ENCODE measurements around the gene ELAC1.

DNA sequence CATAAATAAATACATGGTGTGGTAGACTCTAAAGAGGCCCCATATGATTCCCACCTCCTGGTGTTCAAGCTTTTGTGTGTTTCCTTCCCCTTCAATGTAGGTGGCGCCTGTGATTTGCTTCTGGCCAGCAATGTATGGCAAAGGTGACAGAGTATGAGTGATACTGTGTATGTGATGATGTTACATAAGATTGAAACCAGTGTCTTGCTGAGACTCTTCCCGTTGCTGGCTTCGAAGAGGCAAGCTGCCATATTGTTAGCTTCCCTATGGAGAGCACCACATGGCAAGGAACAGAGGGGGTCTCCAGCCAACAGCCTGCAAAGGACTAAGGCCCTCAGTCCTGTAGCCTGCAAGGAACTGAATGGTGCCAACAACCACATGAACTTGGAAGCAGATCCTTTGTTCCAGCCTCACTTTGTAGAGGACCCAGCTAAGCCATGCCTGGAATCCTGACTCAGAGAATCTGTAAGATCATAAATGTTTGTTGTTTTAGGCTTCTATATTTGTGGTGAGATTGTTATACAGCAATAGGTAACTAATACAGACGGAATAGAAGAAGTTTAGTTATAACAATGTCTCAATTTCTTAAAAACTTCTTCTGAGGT is 60.5 kb downstream of the ELAC1 start:
- no peak for TF ChIP-seq TCF12 (IDR thresholded peaks at IDR 0.05; ENCODE audit: low read depth)
- TF ChIP-seq EP300 (IDR thresholded peaks at IDR 0.05; ENCODE audit: borderline replicate concordance) = no peak
- no peak for TF ChIP-seq RAD21 (IDR thresholded peaks at IDR 0.05; ENCODE audit: low read depth)
- no peak for TF ChIP-seq CEBPB (IDR thresholded peaks at IDR 0.05)
- TF ChIP-seq, protein P1, sequence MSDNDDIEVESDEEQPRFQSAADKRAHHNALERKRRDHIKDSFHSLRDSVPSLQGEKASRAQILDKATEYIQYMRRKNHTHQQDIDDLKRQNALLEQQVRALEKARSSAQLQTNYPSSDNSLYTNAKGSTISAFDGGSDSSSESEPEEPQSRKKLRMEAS (IDR thresholded peaks at IDR 0.05) = no peak
- no peak for TF ChIP-seq YY1 (IDR thresholded peaks at IDR 0.05; ENCODE audit: low read depth)
- no peak for TF ChIP-seq EGR1 (IDR thresholded peaks at IDR 0.05)
- no peak for TF ChIP-seq CREB1 (IDR thresholded peaks at IDR 0.05; ENCODE audit: low read depth)
- TF ChIP-seq, protein P2, sequence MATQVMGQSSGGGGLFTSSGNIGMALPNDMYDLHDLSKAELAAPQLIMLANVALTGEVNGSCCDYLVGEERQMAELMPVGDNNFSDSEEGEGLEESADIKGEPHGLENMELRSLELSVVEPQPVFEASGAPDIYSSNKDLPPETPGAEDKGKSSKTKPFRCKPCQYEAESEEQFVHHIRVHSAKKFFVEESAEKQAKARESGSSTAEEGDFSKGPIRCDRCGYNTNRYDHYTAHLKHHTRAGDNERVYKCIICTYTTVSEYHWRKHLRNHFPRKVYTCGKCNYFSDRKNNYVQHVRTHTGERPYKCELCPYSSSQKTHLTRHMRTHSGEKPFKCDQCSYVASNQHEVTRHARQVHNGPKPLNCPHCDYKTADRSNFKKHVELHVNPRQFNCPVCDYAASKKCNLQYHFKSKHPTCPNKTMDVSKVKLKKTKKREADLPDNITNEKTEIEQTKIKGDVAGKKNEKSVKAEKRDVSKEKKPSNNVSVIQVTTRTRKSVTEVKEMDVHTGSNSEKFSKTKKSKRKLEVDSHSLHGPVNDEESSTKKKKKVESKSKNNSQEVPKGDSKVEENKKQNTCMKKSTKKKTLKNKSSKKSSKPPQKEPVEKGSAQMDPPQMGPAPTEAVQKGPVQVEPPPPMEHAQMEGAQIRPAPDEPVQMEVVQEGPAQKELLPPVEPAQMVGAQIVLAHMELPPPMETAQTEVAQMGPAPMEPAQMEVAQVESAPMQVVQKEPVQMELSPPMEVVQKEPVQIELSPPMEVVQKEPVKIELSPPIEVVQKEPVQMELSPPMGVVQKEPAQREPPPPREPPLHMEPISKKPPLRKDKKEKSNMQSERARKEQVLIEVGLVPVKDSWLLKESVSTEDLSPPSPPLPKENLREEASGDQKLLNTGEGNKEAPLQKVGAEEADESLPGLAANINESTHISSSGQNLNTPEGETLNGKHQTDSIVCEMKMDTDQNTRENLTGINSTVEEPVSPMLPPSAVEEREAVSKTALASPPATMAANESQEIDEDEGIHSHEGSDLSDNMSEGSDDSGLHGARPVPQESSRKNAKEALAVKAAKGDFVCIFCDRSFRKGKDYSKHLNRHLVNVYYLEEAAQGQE (IDR thresholded peaks at IDR 0.05; ENCODE audit: low read depth) = no peak
- TF ChIP-seq TEAD4 (IDR thresholded peaks at IDR 0.05) = no peak
- TF ChIP-seq NFIC (IDR thresholded peaks at IDR 0.05) = no peak
- TF ChIP-seq FOXM1 (IDR thresholded peaks at IDR 0.05; ENCODE audit: borderline replicate concordance, low read depth) = no peak

All from Ishikawa (cell line).